HG03108 (cell line): ENCODE results near the gene MYO1D.
"Not testable (repeated sequence)": the region's sequence is repeated elsewhere in the genome, so short reads cannot be mapped to it uniquely, and the experiment has no call there.

ENCODE experiments used
- ATAC-seq: cut with Tn5 transposase; IDR thresholded peaks from one replicate; pipeline ENCODE4 v1.9.1; 2021; ENCODE audit warnings: moderate library complexity; ENCODE audit not compliant: unreplicated experiment

The MYO1D gene

GRCh38 chr17:32551186-32551955 is 325.6 kb downstream of the MYO1D start:
- ATAC-seq, result peak; percentile 60

DNA sequence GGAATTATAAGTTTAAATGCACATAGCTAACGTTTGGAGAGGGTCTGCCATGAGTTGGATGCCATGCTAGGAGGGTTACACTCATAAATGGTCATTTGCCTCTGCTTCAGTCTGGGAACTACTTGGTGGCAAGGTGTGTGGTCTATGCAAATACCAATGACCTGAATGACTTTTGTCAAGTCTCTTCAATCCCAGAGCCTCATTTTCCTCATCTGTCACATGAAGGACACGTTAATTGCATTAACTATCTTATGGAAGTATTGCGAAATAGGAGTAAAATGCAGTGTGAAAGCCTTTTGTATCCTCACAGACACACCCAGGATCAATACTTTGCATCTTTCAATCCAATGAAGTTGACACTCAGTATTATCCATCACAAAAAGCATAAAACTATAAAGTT is 327.4 kb downstream of the MYO1D start:
- ATAC-seq, result no peak

DNA sequence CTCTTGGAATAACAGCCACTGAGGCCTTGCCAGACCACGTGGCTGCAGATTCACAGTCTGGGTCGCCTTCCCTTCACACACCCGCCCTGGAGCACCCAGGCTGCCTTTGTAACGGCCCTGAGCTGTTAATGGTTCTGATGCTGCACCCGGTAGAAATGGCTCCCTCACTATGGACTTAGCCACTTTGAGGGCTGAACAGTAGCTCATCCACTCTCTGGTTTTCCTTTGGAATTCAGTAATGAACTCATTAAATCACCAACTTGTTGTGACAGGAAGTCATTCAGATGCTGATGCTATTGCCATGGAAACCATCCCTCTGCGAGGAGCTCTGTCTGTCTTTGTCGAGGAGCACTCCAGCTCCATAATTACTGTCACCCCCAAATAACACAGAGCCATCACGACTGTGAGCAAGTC is 330.9 kb downstream of the MYO1D start:
- no peak for ATAC-seq

GRCh38 chr17:32542186-32542585 is 334.7 kb downstream of the MYO1D start:
- ATAC-seq, result no peak

DNA sequence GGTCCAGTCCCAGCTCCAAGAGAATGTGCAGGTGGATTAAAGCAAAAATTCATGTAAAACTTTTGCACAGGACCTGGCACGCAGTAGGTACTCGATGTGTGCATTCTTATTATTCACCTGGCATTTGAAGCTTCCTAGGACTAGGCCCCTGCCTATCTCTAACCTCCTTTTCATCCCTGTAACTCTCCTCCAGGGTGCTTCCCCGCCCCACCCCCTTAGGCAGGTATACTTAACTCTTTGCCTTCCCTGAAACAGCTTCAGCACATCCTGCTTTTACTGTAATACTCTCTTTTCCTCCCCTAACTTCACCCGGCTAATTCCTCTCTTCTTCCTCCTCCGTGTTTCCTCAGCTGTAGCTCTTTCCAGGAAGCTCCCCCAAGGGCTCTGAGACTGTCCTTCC is 335.3 kb downstream of the MYO1D start:
- no peak for ATAC-seq

DNA sequence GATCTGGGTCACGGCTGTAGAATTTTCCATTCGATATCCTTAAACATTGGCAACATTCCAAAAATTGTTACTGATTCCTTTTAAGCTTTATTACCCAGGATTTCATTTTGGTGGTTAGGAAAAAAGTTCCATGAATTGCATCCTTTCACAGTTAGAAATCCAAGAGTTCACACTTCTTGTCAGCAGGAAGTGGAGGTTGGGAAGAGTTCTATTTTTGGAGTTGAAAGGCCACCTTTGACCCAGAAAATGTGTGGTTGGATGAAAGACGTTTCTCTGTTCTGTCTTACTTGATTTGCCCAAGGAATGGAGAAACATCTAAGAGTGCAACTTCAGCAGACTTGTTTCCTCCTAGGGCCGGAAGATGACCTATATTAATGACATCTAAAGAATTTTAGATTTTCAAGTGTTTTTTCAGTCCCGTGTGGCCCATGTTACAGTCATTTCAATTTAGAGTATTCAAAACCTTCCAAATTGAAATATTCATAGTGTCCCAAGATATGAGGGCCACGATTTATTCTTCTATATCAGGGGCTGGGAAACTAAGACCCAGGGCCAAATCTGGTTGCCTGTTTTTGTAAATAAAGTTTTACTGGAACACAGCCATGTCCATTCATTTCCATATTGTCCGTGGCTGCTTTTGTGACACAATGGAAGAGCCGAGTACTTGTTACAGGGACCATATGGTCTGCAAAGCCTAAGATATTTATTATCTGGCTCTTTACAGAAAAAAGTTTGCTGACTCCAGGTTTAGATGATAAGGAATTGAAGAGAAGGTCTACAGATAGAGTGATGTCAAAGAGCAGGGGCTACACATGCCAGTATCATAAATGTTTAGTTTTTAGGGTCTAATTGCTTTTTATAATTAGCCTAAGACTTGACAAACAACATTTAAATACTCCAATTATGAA is 339.9 kb downstream of the MYO1D start:
- ATAC-seq, result no peak

- ATAC-seq, result no peak
Measured at GRCh38 chr17:32533296-32533695, 343.6 kb downstream of the MYO1D start.

GRCh38 chr17:32529604-32530003 is 347.3 kb downstream of the MYO1D start:
- no peak for ATAC-seq

DNA sequence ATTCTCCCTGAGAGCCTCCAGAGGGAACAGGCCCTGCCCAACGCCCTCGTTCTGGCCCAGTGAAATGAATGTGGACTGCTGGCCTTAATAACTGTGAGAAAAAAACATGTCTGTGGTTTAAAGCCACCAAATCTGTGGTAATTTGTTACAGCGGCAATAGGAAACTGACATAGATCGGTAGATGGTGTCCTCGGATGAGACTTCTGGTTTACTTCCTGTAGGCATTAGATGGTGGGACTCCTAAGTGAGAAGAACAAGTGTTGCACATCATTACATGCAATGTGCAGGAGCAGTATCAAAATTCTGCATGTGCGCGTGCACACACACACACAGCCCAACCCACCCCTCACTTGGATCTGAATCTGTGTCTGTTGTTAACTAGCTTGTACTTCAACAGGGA is 348.1 kb downstream of the MYO1D start:
- no peak for ATAC-seq

DNA sequence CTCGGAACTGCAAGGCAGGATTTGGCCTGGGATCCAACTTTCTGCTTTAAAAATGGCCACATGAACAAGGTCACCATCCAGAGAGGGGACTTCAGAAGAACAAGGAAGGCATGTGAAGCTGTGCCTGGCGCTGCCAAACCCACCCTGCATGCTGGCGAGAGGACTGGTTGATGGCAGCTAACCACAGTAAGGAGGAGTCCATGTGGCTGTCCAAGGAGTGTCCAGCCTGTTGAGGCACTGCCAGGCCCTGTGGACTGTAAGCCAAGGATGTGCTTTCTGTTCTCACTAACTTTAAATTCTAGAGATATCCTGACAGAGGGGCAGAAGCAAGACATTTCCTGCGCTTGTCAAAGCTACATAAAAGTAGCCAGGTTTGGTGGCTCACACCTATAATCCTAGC is 349.8 kb downstream of the MYO1D start:
- ATAC-seq, result no peak

GRCh38 chr17:32525122-32525521 is 351.8 kb downstream of the MYO1D start:
- no peak for ATAC-seq

DNA sequence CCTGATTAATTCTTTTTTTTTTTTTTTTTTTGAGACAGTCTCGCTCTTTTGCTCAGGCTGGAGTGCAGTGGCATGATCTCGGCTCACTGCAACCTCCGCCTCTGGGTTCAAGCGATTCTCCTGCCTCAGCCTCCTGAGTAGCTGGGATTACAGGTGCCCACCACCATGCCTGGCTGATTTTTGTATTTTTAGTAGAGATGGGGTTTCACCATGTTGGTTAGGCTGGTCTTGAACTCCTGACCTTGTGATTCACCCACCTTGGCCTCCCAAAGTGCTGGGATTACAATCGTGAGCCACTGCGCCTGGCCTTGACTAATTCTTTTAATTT is 352.4 kb downstream of the MYO1D start:
- ATAC-seq, result not testable (repeated sequence)

GRCh38 chr17:32523827-32524552 is 352.9 kb downstream of the MYO1D start:
- ATAC-seq, result peak; percentile 42

GRCh38 chr17:32523017-32523680 is 353.8 kb downstream of the MYO1D start:
- peak; percentile 45 for ATAC-seq

DNA sequence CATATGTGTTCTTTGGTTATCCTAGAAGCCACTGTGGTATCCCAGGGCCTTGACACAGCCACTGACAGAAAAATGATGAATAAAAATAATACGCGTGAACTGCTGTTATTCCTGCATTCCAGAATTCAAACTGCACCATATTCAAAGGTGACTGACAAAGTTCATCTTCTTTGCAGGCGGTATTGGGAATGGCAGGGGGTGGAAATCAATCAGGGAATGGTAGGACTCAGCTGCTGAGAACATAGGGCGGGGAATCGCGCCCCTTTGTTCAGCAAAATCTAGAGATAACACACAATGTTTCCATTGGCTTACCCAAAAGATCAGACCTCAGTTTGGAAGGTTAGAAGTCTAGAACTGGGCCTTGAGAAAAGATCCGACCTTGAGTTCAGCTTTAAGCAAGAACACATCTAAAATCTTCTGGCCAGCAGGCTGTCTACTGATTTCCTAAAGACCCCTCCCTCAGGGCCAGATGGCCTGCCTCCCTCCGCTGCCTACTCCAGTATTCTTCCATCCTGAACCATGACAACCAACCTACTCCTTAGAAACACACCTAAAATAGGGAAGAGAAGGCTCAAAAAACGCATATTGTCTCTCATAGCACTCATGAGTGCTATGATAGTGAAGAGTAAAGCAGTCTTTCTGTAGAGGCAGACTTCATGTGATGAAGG is 356.1 kb downstream of the MYO1D start:
- no peak for ATAC-seq

DNA sequence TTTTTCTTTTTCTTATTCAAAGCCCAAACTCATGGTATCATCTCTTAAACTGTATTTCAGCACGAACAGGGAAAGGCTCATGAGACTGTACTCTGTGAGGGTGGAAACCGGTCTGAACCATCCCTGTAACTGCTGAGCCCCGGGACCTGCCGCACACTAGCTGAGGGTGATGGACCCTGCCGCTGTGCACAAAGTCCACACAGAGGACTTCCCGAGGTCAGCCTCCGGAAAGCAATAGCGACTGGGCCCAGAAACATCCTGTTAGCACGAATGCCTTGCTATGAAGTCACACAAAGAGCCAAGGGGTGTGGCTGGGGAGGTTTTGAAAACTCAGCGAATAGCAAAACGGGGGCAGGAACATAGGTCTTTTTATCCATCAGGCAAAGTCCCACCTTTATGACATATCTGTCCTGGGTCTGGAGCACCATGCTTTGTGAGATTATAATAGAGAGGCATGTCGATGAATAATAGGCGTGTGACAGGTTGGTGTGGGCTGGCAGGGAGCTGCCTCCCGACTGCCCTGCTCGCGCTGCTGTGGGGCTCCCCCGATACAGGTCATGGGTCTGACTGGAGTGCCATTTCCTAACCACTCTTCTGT is 356.7 kb downstream of the MYO1D start:
- no peak for ATAC-seq

GRCh38 chr17:32519228-32520103 is 357.5 kb downstream of the MYO1D start:
- ATAC-seq, result no peak

DNA sequence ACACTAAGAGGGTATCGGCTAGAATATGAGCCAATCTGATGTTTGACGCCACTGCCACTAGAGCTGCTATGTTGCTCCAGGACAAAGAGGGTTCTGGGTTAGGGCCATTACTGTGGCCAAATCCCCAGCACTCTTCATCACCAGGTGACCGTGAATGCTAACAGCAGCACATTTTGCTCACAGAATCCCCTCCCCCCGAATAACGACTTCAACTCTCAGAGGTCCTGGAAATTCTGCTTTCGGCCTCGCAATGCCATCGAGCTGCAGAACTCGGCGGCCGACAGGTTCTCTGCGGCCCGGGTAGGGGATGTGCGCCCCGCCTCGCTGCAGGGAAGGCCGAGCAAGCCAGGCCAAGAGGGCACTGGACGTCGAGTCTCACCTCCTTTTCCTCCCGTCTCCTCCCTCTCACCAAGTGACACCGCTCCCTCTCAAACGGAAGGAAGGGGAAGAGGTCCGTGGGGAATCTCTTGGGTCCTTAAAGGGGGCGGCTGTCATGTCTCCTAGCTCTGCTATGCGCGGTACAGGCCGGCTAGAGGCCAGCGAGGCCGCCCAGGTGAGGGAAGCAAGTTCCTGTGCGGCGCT is 358.2 kb downstream of the MYO1D start:
- no peak for ATAC-seq

GRCh38 chr17:32517982-32518381 is 358.9 kb downstream of the MYO1D start:
- no peak for ATAC-seq
